Right kidney (tissue), 1 donor: ENCODE results near the gene C1RL.
"Not testable (repeated sequence)": the region's sequence is repeated elsewhere in the genome, so short reads cannot be mapped to it uniquely, and the experiment has no call there.

Source experiments
- DNase-seq: peaks from one replicate; pipeline ENCODE4 v3.0.0-alpha.2; 2016

C1RL gene

GRCh38 chr12:7061596-7061995 is 47.4 kb downstream of the C1RL start:
- no peak for DNase-seq

DNA sequence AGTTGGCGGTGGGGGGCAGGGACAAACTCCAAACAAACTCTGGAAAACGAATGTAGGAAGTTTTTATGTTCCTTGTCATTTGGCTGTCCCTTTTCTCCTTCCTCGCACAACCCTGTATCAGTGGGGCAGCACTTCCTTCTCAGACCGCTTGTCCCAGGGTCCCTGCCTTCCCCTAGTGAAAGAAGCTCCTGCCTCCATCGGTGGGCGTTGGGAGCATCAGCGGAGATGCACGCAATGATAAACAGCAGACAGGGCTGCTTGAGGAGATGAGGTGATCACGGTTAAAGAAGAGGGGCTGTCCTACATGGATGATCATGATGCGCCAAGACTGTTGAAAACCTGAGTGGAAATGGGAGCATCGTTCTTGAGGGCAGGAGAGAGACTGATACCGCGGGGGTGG is 47.9 kb downstream of the C1RL start:
- DNase-seq: no peak

GRCh38 chr12:7060353-7060954 is 48.6 kb downstream of the C1RL start, which contains the start of gene C1S:
C1S (plus strand) TSS chr12:7060718; CDS start chr12:7061913, 1,195 bp downstream.
- DNase-seq: peak; percentile 58

GRCh38 chr12:7059780-7060179 is 49.2 kb downstream of the C1RL start:
- no peak for DNase-seq

GRCh38 chr12:7058850-7059395 is 50.1 kb downstream of the C1RL start:
- DNase-seq: no peak

DNA sequence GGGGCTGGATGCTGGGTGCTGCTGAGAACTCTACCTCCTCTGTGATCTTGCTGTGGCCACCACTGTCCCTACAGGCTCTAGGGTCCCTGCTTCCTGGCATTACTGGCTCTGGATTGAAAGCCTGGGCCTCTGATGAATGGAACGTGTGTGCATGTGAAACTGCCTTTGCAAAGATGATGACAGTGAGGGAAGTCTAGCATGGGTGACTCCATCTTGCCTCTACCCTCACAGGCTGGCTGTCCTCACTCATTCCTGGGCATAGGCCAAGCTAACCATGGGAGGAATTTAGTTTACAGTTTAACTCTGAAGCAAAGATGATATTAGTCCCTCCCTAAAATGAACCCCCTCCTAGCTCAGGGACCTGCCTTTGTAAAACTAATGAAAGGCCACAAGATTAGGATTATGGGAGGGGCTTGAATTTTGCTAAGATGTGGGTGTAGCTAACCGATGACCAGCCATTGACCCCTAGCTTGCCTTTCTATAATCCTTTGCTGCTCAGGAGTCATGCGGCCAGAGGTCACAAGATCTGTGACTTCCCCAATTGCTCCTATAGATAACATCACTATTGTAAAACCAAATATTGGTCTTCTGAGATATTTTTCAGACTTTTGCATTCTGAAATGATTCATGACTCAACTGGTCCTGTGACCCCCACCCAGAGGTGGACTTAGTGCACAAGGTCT is 50.7 kb downstream of the C1RL start:
- no peak for DNase-seq

DNA sequence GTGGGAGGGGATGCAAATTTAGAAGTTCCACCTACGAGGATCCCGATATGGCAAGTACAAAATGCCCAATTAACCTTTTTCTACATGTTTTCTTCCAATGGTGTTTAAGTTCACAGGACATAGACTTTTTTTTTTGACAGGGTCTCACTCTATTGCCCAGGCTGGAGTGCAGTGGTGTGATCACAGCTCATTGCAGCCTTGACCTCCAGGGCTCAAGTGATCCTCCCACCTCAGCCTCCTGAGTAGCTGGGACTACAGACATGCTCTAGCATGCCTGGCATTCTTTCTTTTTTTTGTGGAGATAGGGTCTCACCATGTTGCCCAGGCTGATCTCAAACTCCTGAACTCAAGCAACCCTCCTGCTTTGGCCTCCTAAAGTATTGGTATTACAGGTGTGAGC is 53.3 kb downstream of the C1RL start:
- not testable (repeated sequence) for DNase-seq

- no peak for DNase-seq
Observed at GRCh38 chr12:7054925-7055324, 54.1 kb downstream of the C1RL start.

GRCh38 chr12:7049973-7050372 is 59.0 kb downstream of the C1RL start:
- DNase-seq: not testable (repeated sequence)

DNA sequence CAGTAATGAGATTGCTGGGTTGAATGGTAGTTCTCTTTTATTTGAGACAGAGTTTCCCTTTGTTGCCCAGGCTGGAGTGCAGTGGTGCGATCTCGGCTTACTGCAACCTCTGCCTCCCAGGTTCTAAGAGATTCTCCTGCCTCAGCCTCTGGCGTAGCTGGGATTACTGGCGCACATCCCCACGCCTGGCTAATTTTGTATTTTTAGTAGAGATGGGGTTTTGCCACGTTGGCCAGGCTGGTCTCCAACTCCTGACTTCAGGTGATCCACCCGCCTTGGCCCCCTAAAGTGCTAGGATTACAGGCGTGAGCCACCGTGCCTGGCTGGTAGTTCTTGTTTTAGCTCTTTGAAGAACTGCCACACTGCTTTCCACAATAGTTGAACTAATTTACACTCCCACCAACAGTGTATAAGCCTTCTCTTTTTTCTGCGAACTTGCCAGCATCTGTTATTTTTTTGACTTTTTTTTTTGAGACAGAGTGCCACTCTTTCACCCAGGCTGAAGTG is 59.5 kb downstream of the C1RL start:
- not testable (repeated sequence) for DNase-seq

DNA sequence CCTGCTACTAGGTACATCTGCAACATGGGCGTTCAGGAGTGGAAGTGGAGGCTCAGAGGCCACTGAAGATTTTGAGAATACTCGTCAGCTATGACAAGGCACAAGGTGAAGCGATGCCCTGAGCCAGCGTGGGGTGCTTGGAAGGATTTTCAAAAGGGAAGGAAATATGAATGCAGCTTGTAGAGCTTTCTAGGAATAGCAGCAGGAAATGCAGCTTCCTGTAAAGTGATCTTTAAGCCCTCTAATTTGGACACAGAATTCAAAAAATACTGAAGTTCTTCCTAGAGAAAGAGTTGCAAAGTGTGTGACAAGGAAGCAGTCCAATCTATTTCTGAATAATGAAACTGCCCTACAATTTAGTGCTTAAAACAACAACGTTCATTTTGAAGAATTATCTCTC is 61.7 kb downstream of the C1RL start:
- DNase-seq: no peak

DNA sequence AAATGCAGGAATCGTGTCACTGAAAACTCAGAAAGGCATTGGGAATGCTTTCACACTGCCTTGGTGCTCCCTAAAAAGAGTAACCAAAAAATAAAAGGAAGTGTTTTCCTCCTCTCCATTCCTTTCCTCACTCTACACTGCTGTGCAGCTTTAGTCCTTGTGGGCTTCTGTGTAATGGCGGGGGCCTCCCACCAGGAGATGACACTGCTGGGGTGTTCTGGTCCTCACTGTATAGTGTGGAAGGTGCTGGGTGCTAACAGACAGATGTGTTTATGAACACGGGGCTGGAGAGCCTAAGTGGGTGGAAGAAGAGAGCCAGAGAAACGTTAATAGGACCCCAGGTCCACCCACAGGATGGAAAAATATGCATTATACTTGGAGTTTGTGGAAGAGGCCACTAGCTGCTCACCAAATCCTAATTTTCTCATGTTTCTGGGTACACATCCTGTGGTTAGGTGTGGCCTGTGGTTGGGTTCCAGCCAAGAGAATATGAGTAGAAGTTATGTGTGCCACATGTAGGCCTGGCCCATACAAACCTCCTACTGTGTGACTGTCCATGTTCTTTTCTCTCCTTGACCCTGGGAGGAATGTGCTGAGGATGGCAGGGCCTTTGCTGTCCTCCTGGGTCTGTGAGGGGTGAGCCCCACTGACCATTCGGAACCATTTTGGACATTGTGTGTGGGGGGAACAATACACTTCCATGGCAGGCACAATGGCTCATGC is 62.5 kb downstream of the C1RL start:
- no peak for DNase-seq

GRCh38 chr12:7045913-7046312 is 63.1 kb downstream of the C1RL start:
- DNase-seq: no peak
